Measurements from ENCODE around the gene KARS1.

- TF ChIP-seq POLR2A (IDR thresholded peaks at IDR 0.05) (no peak), CTCF (IDR thresholded peaks at IDR 0.05) (no peak)
Observed at GRCh38 chr16:75687361-75687760, 39.9 kb upstream of the KARS1 start.
